T-helper 1 cell (primary cell): Measurements from ENCODE around the gene CRIP2.

ENCODE experiments used
- DNase-seq, 5 donors: peaks; one replicate each; pipeline ENCODE4 v3.0.0-alpha.2; 2012 to 2020

Gene CRIP2

GRCh38 chr14:105445290-105445689 lies 29.3 kb upstream of the CRIP2 start:
- DNase-seq: peak in 1 of 5 donors; percentile 9

DNA sequence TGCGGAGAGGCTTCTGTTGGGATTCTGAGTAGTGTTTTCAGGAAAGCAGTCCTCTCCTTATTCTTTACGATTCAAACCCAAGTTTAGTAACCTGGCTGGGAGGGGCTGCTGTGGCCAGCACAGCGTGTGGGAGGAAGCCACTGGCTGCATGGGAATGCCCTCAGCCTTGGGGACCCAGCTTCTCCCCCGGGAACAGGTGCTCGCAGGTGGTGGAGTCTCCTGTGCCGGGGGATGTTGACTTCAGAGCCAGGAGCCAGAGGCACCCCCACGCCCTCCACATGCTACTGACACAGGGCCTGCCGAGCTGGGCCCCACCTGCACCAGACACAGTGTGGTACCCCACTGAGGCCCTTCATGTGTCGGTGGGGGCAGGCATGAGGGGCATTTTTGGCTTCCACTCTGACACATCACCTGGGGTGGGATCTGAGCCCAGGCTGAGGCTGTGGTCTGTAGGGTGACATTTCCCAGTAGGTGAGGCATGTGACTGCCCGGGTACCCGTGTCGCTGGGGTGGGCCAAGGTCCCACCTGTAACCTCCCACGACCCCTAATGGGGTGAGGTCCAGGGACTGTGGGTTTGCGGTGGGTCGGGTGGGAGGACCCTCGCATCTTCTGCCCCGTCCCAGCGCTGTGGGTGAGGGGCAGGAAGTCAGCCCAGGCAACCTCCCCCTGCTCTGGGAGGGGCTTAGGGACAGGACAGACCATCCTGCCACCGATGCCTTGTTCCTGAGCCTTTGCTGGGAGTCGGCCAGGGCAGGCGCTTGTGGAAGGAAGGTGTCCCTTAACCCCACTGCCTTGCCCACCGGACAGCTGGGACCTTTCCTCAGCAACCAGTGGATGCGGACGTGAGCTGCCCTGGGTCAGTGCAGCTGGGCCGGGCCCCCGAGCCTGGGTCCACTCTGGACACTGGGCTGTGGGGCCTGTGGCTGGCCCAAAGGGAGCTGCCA lies 28.4 kb upstream of the CRIP2 start:
- peak in 1 of 5 donors; percentile 7 for DNase-seq

GRCh38 chr14:105446971-105447370 lies 27.6 kb upstream of the CRIP2 start:
- peak in 1 of 5 donors; percentile 8 for DNase-seq

- DNase-seq: peak in 1 of 5 donors; percentile 12
These were observed 26.7 kb upstream of the CRIP2 start for GRCh38 chr14:105447651-105448640.

- DNase-seq: peak; percentile 29 to 66 (median 50)
These were observed 25.9 kb upstream of the CRIP2 start for GRCh38 chr14:105448706-105449111.

GRCh38 chr14:105449276-105450122 lies 25.1 kb upstream of the CRIP2 start:
- peak in 2 of 5 donors; percentile 5 to 7 for DNase-seq

DNA sequence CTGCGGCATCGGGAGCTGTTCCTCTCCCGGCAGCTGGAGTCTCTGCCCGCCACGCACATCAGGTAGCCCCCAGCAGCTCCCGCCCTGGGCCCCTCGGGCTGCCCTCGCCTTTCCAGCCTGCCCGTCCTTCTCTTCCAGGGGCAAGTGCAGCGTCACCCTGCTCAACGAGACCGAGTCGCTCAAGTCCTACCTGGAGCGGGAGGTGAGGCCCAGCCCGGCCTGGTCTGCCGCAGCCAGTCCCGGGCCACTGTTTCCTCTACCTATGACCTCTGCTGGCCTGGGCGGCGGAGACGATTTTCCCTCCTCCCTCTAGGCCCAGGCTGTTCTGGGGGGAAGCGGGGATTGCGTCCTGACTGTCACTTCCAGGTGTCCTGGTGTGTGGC lies 24.5 kb upstream of the CRIP2 start:
- DNase-seq: no peak

GRCh38 chr14:105450864-105451720 lies 23.5 kb upstream of the CRIP2 start:
- no peak for DNase-seq

DNA sequence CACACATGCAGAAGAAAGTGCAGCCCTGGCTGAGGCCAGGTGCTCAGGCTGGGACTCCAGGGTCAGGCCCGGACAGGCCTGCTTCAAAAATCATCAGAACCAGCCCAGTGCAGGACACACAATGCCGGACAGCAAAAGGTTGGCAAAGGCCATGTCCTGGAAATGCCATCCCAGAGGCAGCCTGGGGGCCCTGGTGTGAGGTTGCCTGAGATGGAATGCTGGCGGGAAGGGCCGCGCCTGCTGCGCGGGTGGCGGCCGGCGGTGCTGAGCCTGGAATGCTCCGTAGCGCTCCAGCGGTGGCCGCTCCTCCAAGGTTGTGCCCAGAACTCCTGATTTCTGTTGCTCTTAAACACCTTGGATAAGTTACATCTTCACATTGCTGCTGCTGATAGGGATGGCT lies 21.7 kb upstream of the CRIP2 start:
- no peak for DNase-seq

GRCh38 chr14:105453847-105454246 lies 20.8 kb upstream of the CRIP2 start:
- no peak for DNase-seq

DNA sequence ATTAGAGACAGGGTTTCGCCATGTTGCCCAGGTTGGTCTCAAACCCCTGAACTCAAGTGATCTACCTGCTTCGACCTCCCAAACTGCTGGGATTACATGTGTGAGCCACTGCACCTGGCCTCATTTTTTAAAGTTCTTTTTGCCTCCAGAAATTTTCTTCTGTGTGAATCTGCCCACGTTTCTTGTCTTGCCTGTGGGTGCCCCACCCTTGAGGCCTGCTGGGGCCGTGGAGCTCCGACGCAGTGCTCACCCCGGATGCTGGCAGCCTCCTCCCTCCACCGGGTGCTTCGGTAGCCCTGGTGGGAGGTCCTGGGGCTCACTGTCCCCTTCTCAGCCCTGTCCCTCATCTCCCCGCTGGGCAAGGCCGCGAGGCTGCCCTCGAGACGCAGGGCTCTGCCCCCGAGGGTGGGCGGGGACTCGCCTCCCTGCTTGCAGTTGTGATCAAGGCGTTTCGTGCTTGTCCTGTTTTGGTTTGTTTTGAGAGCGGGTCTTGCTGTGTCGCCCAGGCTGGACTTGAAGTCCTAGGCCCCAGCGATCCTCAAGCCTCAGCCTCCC lies 19.5 kb upstream of the CRIP2 start:
- peak in 1 of 5 donors; percentile 2 for DNase-seq

GRCh38 chr14:105455766-105456660 lies 18.6 kb upstream of the CRIP2 start:
- DNase-seq: peak in 1 of 5 donors; percentile 4

- DNase-seq: no peak
These were observed 17.6 kb upstream of the CRIP2 start for GRCh38 chr14:105456736-105457617.

GRCh38 chr14:105458010-105458409 lies 16.6 kb upstream of the CRIP2 start:
- DNase-seq: no peak

GRCh38 chr14:105458571-105458970 lies 16.1 kb upstream of the CRIP2 start:
- DNase-seq: no peak

DNA sequence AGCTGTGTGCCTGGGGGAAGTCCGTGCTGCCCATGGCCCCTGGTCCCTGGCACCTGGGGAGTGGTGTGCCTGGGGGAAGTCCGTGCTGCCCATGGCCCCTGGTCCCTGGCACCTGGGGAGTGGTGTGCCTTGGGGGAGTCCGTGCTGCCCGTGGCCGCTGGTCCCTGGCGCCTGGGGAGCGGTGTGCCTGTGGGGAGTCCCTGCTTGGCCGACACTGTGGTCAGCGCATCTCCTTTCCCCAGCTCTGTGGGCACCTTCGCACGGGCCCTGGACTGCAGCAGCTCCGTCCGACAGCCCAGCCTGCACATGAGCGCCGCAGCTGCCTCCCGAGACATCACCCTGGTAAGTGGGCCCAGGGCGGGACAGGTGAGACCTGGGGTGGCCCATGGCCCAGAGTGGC lies 14.5 kb upstream of the CRIP2 start:
- no peak for DNase-seq

- no peak for DNase-seq
These were observed 14.0 kb upstream of the CRIP2 start for GRCh38 chr14:105460616-105461015.

DNA sequence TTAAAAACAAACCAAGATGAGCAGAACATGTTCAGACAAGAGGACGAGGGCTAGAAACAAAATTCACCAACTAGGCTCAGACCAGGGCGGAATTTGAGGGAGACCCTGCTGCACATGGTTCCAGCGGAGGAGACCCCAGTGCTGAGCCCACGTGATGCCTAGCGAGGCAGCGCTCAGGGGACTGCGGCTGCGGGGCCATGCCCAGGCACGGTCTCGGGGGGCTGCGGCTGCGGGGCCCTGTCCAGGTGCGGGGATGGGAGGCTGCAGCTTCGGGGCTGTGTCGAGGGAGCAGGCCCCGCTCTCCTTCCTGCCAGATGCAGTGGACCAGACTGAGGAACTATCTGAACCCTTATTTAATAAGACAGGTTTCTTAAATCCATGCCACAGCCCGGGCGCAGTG lies 12.7 kb upstream of the CRIP2 start:
- no peak for DNase-seq

DNA sequence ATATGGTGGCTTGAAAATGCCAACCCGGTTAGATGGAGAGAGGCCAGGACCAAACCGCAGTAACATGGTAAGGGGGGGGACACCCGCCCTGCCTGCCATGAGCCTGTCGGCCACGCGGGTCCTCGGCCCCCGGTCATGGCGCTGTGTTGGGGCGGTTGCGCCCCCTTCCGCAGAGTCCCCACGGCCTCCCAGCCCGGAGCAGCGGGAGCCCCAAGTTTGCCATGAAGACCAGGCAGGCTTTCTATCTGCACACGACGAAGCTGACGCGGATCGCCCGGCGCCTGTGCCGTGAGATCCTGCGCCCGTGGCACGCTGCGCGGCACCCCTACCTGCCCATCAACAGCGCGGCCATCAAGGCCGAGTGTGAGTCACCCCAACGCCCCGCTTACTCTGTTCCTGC lies 10.1 kb upstream of the CRIP2 start:
- no peak for DNase-seq
